ENCODE data around the gene EVA1C. TPM values are rescaled to one million over a fixed set of nuclear protein-coding genes. Genes with fewer than 3 reads are reported as not detected.

The EVA1C gene
- total and polyA plus RNA-seq, 10 of the 15 experiments (the other 5 are each of a cell fraction or from before 2014, with no cell fraction given): 0.13 to 0.56 (median 0.34) TPM; not detected in 7

DNA sequence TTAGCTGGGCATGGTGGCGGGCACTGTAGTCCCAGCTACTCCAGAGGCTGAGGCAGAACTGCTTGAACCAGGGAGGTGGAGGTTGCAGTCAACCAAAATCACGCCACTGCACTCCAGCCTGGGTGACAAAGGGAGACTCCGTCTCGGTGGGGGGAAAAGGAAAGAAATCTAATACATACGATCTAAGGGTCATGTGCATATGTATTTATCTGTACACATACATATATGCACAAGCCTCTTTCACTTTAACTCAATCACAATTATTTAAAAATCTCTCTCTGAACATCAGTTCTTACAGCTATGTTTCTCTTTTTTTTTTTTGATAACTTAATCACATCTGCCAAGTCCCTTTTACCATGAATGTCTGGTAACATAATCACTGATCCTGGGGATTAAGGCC is 34.7 kb downstream of the EVA1C start (continued):
- TF ChIP-seq, protein P1, sequence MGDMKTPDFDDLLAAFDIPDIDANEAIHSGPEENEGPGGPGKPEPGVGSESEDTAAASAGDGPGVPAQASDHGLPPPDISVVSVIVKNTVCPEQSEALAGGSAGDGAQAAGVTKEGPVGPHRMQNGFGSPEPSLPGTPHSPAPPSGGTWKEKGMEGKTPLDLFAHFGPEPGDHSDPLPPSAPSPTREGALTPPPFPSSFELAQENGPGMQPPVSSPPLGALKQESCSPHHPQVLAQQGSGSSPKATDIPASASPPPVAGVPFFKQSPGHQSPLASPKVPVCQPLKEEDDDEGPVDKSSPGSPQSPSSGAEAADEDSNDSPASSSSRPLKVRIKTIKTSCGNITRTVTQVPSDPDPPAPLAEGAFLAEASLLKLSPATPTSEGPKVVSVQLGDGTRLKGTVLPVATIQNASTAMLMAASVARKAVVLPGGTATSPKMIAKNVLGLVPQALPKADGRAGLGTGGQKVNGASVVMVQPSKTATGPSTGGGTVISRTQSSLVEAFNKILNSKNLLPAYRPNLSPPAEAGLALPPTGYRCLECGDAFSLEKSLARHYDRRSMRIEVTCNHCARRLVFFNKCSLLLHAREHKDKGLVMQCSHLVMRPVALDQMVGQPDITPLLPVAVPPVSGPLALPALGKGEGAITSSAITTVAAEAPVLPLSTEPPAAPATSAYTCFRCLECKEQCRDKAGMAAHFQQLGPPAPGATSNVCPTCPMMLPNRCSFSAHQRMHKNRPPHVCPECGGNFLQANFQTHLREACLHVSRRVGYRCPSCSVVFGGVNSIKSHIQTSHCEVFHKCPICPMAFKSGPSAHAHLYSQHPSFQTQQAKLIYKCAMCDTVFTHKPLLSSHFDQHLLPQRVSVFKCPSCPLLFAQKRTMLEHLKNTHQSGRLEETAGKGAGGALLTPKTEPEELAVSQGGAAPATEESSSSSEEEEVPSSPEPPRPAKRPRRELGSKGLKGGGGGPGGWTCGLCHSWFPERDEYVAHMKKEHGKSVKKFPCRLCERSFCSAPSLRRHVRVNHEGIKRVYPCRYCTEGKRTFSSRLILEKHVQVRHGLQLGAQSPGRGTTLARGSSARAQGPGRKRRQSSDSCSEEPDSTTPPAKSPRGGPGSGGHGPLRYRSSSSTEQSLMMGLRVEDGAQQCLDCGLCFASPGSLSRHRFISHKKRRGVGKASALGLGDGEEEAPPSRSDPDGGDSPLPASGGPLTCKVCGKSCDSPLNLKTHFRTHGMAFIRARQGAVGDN (IDR thresholded peaks at IDR 0.05): no peak
- TF ChIP-seq NR2C1 (IDR thresholded peaks at IDR 0.05) (no peak), PAX5 (IDR thresholded peaks at IDR 0.05; ENCODE audit: borderline replicate concordance, low read depth, low read length) (no peak)

DNA sequence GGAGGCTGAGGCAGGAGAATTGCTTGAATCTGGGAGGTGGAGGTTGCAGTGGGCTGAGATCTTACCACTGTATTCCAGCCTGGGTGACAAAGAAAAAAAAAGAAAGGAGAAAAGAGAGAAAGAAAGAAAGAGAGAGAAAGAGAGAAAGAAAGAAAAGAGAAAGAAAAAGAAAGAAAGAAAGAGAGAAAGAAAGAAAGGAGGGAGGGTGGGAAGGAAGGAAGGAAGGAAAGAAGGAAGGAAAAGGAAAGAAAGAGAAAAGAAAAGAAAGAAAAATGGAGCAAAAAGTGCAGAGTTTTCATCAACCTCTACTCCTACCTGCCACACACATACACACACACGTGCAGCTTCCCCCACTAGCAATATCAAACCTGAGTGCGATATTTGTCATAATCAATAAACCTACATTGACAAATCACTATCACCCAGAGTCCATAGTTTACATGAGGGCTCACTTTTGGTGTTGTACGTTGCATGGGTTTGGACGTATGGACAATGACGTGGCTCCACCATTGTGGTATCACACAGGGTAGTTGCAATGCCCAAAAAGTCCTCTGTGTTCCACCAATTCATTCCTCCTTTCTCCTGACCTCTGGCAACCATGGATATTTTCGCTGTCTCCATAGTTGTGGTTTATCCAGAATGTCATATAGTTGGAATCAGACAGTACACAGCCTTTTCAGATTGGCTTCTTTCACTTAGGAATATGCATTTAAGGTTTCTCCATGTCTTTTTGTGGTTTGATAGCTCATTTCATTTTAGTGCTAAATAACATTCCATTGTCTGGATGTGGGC is 36.5 kb downstream of the EVA1C start:
- H3K9me3 ChIP-seq (replicated peaks; ENCODE audit: control insufficient read depth, insufficient read depth, low read length): no peaks in the 10 kb centered on the region; the same call in 2 of the 3 replicates
- H3K4me2 ChIP-seq (ENCODE audit: control insufficient read depth, insufficient read depth): no peak overlapping the region
- intact Hi-C loops (cut with micrococcal nuclease; ENCODE audit: unreplicated experiment) (no loop called here), in situ Hi-C loops (cut with MboI) (no loop called here)
- POLR2A ChIA-PET: no interaction called here
- 32% methylated on average over 6 of the region's 6 CpGs for WGBS (ENCODE audit: insufficient coverage, insufficient replicate concordance, low lambda C conversion rate, missing lambda C conversion rate)
- ATAC-seq (no peak), DNase-seq (ENCODE audit: low read depth, low spot score) (no peak), FAIRE-seq (no peak)
- no TSS peak for BruUV-seq (replicated peaks)
- no peak overlapping the region for H3K4me3 ChIP-seq
- TF ChIP-seq, protein P1 (IDR thresholded peaks at IDR 0.05): no peak
- no peak for TF ChIP-seq ZZZ3 (IDR thresholded peaks at IDR 0.05; ENCODE audit: control insufficient read depth, insufficient read length, low read depth)
- TF ChIP-seq TARDBP (IDR thresholded peaks at IDR 0.05; ENCODE audit: borderline replicate concordance): no peak
- TF ChIP-seq, protein P2, sequence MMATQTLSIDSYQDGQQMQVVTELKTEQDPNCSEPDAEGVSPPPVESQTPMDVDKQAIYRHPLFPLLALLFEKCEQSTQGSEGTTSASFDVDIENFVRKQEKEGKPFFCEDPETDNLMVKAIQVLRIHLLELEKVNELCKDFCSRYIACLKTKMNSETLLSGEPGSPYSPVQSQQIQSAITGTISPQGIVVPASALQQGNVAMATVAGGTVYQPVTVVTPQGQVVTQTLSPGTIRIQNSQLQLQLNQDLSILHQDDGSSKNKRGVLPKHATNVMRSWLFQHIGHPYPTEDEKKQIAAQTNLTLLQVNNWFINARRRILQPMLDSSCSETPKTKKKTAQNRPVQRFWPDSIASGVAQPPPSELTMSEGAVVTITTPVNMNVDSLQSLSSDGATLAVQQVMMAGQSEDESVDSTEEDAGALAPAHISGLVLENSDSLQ (IDR thresholded peaks at IDR 0.05): no peak
- no peak for TF ChIP-seq NBN (IDR thresholded peaks at IDR 0.05)
- TF ChIP-seq RFX5 (IDR thresholded peaks at IDR 0.05; ENCODE audit: low read depth, low read length): no peak
- TF ChIP-seq RAD51 (IDR thresholded peaks at IDR 0.05): no peak
- TF ChIP-seq SREBF2 (IDR thresholded peaks at IDR 0.05; ENCODE audit: low read length): no peak
- TF ChIP-seq CHD1 (IDR thresholded peaks at IDR 0.05; ENCODE audit: low read depth, low read length): no peak
- no peak for TF ChIP-seq POLR2AphosphoS2 (IDR thresholded peaks at IDR 0.05; ENCODE audit: low read depth, low read length)
- no peaks in the 10 kb centered on the region for H3K79me2 ChIP-seq (ENCODE audit: control insufficient read depth, insufficient read depth, low read length)
- H3K9ac ChIP-seq (ENCODE audit: control insufficient read depth, insufficient read depth, low read length): no peak overlapping the region
- no peaks in the 10 kb centered on the region for H3K27me3 ChIP-seq (replicated peaks in 1 of 2; ENCODE audit: control insufficient read depth in 2 of 2, insufficient read depth in 2 of 2, low read length in 1 of 2)
- H3K4me1 ChIP-seq (ENCODE audit: control insufficient read depth, insufficient read depth, low read length): no peaks in the 10 kb centered on the region
- no peak overlapping the region for H3K27ac ChIP-seq (ENCODE audit: control insufficient read depth, insufficient read depth)
- no peaks in the 10 kb centered on the region for H3K36me3 ChIP-seq (ENCODE audit: control insufficient read depth in 2 of 2, insufficient read depth in 2 of 2, low read length in 1 of 2)
- H4K20me1 ChIP-seq (ENCODE audit: control insufficient read depth, insufficient read depth): no peaks in the 10 kb centered on the region
- CTCF ChIA-PET: no interaction called here
- no peak overlapping the region for H2AFZ ChIP-seq (ENCODE audit: control insufficient read depth, low read depth, low read length)
- SMC1A ChIA-PET (ENCODE audit: uncharacterized antibody, unreplicated experiment): interaction anchor here (0.6 kb wide), 1 partner anchor 346 kb away, joined by 3 read pairs; no protein-coding TSS in a partner anchor
- RAD21 ChIA-PET (ENCODE audit: unreplicated experiment): no interaction called here
